Forelimb muscle (tissue), 1 donor: ENCODE data around the gene FGD1. TPM values are rescaled to one million over a fixed set of nuclear protein-coding genes. Genes with fewer than 3 reads are reported as not detected.
"Not testable (repeated sequence)": the region's sequence is repeated elsewhere in the genome, so short reads cannot be mapped to it uniquely, and the experiment has no call there.

Source experiments
- DNase-seq: peaks from one replicate; pipeline ENCODE4 v3.0.0-alpha.2; 2013; ENCODE audit warnings: low read depth
- polyA plus RNA-seq: library from polyadenylated mRNA; unstranded; fragments of 120-200 nt; gene quantifications from one replicate; pipeline ENCODE4 v1.2.1, GENCODE V29; 2013; ENCODE audit not compliant: insufficient read length

Gene FGD1
- 17.2 TPM for polyA plus RNA-seq

- no peak for DNase-seq
Measured at GRCh38 chrX:54495814-54496516, at the start of gene FGD1. Gene FGD1, minus strand, starts transcription at chrX:54496234. Its CDS starts 802 bp downstream, at chrX:54495432.

DNA sequence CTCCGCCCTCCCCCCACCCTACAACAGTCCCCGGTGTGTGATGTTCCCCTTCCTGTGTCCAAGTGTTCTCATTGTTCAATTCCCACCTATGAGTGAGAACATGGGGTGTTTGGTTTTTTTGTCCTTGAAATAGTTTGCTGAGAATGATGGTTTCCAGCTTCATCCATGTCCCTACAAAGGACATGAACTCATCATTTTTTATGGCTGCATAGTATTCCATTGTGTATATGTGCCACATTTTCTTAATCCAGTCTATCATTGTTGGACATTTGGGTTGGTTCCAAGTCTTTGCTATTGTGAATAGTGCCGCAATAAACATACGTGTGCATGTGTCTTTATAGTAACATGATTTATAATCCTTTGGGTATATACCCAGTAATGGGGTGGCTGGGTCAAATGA lies 46.2 kb upstream of the FGD1 start:
- not testable (repeated sequence) for DNase-seq

GRCh38 chrX:54540289-54540688 lies 44.3 kb upstream of the FGD1 start:
- no peak for DNase-seq

GRCh38 chrX:54534271-54534670 lies 38.2 kb upstream of the FGD1 start:
- DNase-seq, result no peak

- DNase-seq, result no peak
Measured at GRCh38 chrX:54530357-54530900, 34.4 kb upstream of the FGD1 start.

GRCh38 chrX:54529552-54530356 lies 33.7 kb upstream of the FGD1 start, which contains the start of gene GNL3L:
Gene GNL3L, plus strand, starts transcription at chrX:54530219. Its CDS starts 2,348 bp downstream, at chrX:54532567.
- DNase-seq, result peak; percentile 49

DNA sequence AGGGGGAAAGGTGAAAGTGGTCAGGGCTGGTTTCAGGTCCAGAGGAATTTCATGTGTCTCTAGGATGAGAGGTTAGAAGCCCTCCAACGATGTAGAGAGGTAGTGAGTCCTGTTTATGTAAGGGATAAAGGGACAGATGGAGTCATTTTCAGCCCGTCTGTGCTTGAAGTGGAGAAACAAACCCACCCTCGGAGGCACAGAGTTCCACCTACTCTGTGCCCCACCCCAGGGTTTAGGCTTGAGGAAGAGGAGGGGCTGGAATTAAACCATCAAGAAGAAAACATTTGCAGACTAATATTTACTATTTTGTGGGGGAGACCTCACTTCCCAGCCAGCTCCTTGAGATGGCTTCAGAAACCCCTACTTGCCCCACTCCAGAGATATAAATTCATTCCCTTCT lies 33.1 kb upstream of the FGD1 start:
- DNase-seq, result no peak

DNA sequence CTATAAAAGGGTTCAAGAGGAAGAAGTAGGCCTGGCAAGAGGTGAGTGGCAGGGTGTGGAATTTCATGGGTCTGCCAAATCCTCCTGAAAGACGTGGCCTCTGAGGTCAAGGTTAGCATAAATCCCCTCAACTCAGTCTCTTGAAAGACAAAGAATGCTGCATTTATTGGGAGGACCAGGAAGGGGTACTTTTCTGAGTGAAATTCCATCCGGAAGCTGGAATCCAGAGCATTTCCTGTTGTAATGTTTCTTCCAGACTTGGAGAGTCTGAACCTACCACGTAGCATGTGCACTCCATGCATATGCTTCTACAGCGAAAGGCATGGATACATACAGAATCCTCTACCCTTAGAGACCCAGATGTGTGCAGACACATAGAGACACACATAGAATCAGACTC lies 13.4 kb upstream of the FGD1 start:
- no peak for DNase-seq

DNA sequence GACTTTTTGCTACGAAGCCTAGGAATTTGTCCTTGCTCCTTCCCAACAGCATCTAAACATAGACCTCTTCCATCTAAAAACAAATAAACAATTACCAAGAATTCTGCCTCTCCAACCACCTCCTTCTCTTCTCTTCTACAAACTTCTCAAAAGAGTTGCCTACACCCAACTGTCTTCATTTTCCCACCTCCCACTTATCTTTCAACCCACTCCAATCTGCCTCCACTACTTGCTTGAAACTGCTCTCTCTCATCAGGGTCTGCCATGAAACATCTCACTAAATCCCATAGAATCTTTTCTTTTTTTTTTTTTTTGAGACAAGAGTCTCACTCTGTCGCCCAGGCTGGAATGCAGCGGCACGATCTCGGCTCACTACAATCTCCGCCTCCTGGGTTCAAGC lies 902 bp upstream of the FGD1 start:
- no peak for DNase-seq

DNA sequence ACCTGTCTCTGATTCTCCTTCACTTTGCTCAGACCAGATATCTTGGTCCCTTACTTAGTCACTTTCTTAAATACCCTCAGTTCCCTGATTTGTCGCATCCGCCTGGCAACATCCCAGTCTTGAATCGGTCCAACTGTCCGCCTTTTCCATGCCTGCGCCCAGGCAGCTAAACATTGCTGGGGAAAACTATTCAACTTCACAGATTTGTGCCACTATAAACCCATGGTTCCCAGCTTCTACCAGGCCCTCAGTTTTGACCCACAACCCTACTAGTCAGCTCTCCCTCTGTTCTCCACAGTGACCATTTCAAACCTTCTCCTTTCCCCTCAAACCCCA lies 451 bp upstream of the FGD1 start:
- DNase-seq, result no peak

DNA sequence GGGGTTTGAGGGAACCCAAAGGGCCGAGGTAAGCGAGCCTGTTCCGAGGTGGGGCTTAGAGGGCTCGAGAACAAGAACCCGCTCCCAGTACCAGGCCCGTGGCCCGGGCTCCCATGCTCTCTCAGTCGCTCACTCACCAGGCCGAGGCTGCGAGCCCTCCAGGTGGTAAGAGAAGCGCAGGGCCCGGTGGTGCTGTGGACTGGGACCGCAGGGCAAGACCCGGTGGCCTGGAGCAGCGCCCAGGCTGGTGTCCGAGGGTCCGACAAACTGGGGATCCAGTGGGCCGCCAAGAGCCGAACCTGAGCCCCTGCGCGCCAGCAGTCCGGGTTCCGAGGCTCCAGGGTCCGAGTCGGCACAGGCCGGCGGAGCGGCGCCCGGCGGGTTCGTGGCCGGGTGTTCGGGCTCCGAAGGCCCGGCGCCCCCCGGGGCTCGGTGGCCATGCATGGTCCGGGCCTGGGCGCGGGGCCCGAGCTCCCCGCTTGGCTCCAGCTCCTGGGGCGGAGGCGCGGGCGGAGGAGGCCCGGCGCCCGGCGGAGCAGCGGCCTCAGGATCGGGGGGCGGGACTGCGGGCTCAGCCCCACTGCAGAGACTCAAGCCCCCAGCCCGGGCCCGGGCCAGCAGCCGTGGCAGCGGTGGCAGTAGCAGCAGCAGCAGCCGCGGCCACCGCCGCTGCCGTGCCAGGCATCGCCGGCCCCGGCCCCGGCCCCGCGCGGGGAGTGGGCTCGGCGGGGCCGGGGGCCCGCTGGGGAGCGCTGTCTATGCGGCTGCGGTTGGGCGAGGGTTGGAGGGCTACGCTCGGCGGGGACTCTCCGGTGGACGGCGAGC lies 833 bp downstream of the FGD1 start:
- DNase-seq, result no peak

GRCh38 chrX:54494166-54494988 lies 1.7 kb downstream of the FGD1 start:
- DNase-seq, result no peak

- DNase-seq, result no peak
Measured at GRCh38 chrX:54492340-54492739, 3.7 kb downstream of the FGD1 start.

- DNase-seq, result not testable (repeated sequence)
Measured at GRCh38 chrX:54489819-54490218, 6.2 kb downstream of the FGD1 start.

GRCh38 chrX:54484666-54485065 lies 11.4 kb downstream of the FGD1 start:
- DNase-seq, result no peak

- DNase-seq, result no peak
Measured at GRCh38 chrX:54483946-54484345, 12.1 kb downstream of the FGD1 start.

DNA sequence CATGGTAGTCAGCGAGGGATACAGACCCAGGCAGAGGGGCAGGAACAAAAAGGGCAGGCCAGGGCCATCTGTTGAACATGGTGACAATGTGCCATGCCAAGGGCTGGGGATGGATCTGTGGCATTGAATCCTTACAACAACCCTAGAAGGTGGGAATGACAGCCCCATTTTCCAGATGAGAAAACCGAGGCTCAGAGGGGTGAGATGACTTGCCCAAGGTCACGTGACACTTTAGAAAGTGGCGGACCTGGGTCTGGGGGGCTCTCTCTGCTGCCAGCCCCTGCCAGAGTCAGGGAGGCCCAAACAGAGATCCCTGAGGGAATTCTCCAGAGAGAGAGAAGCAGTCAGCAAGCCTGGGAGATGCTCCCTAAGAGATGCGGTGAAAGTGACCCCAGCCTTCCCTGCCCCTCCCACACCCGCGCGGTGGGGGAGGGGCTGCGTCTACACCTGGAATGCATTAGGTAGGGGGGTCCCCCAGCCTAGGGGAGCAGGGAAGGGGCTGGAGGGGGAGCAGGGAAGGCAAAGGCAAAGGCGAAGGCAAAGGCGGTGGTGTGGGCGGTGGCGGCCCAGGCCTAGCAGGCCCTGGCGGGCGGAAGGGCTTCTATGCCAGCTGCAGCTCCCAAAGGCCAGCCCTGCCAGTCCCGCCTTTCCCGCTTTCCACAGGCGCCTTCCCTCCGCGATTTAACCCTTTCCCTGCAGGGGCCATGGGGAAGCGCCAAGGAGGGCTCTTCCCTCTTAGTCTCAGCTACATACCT lies 13.0 kb downstream of the FGD1 start:
- no peak for DNase-seq

DNA sequence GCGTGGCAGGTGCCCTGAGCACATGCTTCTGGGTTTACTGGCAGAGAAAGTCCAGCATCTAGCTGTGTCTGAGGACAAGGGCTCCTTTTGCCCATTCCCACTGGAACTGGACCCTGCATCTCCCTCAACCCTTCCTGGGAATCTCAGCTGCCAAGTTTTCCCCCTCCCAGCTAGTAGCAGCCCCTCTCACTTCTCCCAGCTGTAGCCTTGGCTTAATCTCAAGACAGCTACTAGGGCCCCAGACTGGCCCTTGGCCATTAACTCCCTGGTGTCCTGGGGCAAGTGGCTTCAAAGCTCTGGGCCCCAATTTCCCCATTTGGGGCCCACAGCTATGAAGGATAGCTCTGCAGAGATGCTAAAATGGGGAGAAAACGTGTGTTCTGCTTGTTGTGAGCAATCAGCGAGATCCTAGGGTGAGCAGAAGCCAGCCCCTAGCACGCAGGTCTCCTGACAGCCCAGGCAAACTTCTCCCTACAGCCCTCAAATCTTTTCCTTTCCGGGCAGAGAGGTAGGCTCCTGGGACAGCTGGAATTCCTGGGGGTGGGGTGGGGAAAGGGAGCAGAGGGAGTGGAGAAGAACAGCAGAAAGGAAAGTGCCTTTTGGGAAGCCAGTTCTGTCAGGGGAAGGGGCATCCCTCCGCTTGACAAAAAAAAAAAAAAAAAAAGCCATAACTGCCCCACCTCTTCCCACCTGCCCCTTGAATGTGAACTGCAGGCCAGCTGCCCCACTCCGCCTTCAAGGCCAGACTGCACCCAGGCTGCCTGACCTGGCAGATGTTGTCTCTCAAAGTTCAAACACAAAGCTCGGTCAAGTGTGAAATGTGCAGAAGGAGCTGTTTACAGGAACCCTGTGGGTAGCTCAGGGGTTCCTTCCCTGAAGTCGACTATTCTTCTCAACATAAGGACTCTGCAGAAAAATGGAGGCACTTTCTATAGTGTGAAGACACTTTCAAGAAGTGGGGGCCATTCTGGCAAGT lies 16.6 kb downstream of the FGD1 start:
- no peak for DNase-seq
